ENCODE measurements around the gene ABCA12.

ABCA12 gene

DNA sequence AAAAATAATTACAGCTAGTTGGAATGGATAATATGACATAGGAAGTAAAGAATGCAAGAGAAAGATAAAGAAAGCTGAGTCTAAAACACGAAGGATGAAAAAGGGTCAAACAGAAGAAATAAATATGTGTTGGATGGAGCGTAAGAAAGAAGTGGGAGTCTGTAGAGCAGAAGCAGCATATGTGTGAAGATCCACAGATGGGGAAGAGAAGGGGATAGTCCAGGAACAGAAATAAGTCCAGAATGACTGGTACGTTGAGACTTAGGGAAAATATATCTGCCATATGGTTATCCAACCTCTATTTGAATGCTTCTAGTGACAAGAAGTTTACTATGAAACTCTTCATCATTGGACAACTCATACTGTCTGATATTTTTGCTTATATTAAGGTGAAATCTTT is 18.0 kb downstream of the ABCA12 start:
- no peak overlapping the region for H3K27ac ChIP-seq
- TF ChIP-seq CTCF (conservative IDR thresholded peaks at IDR 0.05), result no peak
- TF ChIP-seq ZFX (IDR thresholded peaks at IDR 0.05), result no peak

GRCh38 chr2:215119847-215120246 is 18.6 kb downstream of the ABCA12 start:
- H3K27ac ChIP-seq, result no peak overlapping the region
- TF ChIP-seq ZFX (IDR thresholded peaks at IDR 0.05) (no peak), CTCF (conservative IDR thresholded peaks at IDR 0.05) (no peak)

- H3K27ac ChIP-seq, result no peak overlapping the region
- TF ChIP-seq ZFX (IDR thresholded peaks at IDR 0.05), result no peak
- TF ChIP-seq CTCF (conservative IDR thresholded peaks at IDR 0.05), result no peak
Measured at GRCh38 chr2:215110918-215111317, 27.5 kb downstream of the ABCA12 start.

DNA sequence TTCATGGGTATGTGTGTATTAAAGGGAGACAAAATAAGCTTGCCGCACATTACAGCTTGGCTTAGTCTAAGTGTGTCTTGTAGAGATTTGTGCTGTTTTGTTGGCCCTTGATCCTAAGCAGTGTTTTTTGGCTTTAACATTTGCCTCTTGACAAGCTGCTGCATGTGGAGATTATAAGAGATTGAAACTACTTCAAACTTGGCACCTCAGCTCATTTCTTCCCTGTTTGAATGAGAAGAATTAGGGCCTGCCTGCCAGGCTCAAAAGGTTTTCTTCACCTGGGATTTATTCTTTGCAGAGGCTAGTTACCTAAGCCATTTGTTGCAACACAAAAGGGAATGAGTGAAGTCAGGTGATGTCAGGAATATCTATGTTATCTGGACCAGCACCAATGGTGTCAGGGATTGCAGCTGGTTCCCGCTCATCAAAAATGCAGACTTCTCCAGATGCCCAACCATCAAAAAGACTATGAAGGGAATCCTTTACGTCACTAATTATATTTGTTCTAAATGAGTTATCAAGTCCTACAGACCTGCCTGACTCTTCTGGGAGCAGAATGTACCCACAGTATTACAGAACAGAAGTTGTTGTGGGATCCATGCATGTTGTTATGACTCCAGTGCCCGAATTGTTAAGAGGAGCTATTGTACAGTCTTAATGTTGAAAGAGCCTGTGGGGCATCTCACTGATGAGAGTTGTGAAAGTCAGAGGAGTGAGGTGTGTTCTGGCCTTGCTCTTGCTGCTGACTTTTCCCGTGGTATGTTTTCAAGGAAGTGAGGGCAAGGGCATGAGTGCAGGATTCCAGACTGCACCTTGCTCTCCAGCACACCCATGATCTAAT is 31.0 kb downstream of the ABCA12 start:
- no peak overlapping the region for H3K27ac ChIP-seq
- no peak for TF ChIP-seq ZFX (IDR thresholded peaks at IDR 0.05)
- no peak for TF ChIP-seq CTCF (conservative IDR thresholded peaks at IDR 0.05)

- H3K27ac ChIP-seq, result no peak overlapping the region
- TF ChIP-seq ZFX (IDR thresholded peaks at IDR 0.05) (no peak), CTCF (conservative IDR thresholded peaks at IDR 0.05) (no peak)
Measured at GRCh38 chr2:215105607-215106354, 32.6 kb downstream of the ABCA12 start.

- no peak overlapping the region for H3K27ac ChIP-seq
- no peak for TF ChIP-seq ZFX (IDR thresholded peaks at IDR 0.05)
- TF ChIP-seq CTCF (conservative IDR thresholded peaks at IDR 0.05), result no peak
Measured at GRCh38 chr2:215104226-215104625, 34.2 kb downstream of the ABCA12 start.

DNA sequence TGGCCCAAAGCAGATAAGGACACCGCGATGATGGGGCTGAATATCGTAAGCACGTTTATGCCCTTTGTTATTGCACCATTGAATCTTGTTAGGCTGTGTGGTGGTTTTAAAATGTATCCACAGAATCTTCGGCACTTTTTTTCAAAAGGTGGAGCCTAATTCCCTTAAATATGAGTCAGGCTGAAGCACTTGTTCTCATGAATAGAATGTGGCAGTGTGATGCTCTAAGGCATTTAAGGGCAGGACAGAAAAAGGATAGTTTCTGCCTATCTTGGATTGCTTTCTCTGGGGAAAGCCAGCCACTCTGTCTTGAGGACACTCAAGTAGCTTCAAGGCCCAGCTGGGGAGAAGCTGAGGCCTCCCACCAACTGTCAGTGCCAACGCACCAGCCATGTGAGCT is 39.6 kb downstream of the ABCA12 start:
- no peak overlapping the region for H3K27ac ChIP-seq
- TF ChIP-seq ZFX (IDR thresholded peaks at IDR 0.05), result no peak
- TF ChIP-seq CTCF (conservative IDR thresholded peaks at IDR 0.05), result no peak

Data from C4-2B (cell line).